ENCODE results near the gene ST3GAL6. TPM values are rescaled to one million over a fixed set of nuclear protein-coding genes. Genes with fewer than 3 reads are reported as not detected.

ST3GAL6 gene
- total and polyA plus RNA-seq, 2 of the 13 experiments (the other 11 are each of a cell fraction or from before 2014, with no cell fraction given), result 17.5 to 23.2 TPM

- Histone ChIP-seq H3K4me2 (ENCODE audit: low read depth, low read length) (no peak overlapping the region), H3K4me1 (ENCODE audit: insufficient read depth, low read length) (no peaks in the 10 kb centered on the region), H3K4me3 (replicated peaks in 1 of 3; ENCODE audit: insufficient read depth in 1 of 3, low read depth in 2 of 3, low read length in 3 of 3) (no peak overlapping the region), H3K9me3 (ENCODE audit: low read length) (no peaks in the 10 kb centered on the region), H3K36me3 (replicated peaks in 1 of 2; ENCODE audit: control insufficient read depth in 1 of 2, insufficient read depth in 2 of 2, low read length in 2 of 2) (peaks cover 3 to 20% of the 10 kb centered on the region in 2 experiments; a peak in 3 of 5 replicates), H4K20me1 (ENCODE audit: insufficient read depth, low read length) (no peaks in the 10 kb centered on the region), H3K27me3 (ENCODE audit: control insufficient read depth in 1 of 2, insufficient read depth in 2 of 2, low read length in 2 of 2) (no peaks in the 10 kb centered on the region), H3K79me2 (ENCODE audit: insufficient read depth, low read length) (no peaks in the 10 kb centered on the region), H2AFZ (ENCODE audit: low read length) (no peak overlapping the region), H3K9ac (ENCODE audit: insufficient read depth, low read depth, low read length) (no peak overlapping the region), H3K27ac (ENCODE audit: extremely low read length, insufficient read depth, low read length) (no peak overlapping the region)
- BruUV-seq (replicated peaks), result no TSS peak
- ATAC-seq (no peak), FAIRE-seq (no peak), DNase-seq (ENCODE audit: low spot score) (no peak)
- ChIA-PET CTCF (ENCODE audit: low intra/inter-chr PET ratio, low total read pairs) (no interaction called here), POLR2A (interaction anchor here (0.8 kb wide), 1 partner anchor 87 kb away, joined by 3 read pairs; no protein-coding TSS in a partner anchor)
- 97% methylated on average over 3 of the region's 3 CpGs for WGBS (ENCODE audit: low lambda C conversion rate)
- intact Hi-C loops (cut with micrococcal nuclease; ENCODE audit: unreplicated experiment) (no loop called here), in situ Hi-C loops (cut with HindIII; ENCODE audit: extremely low pct_ligation_motif_present, low pct_unique_long_range_greater_than_20kb) (no loop called here)
- TF ChIP-seq ZNF878 (CRISPR knock-in tag; IDR thresholded peaks at IDR 0.05), result no peak
- no peak for TF ChIP-seq ZNF790 (CRISPR knock-in tag; IDR thresholded peaks at IDR 0.05; ENCODE audit: borderline replicate concordance)
- TF ChIP-seq, protein P1, sequence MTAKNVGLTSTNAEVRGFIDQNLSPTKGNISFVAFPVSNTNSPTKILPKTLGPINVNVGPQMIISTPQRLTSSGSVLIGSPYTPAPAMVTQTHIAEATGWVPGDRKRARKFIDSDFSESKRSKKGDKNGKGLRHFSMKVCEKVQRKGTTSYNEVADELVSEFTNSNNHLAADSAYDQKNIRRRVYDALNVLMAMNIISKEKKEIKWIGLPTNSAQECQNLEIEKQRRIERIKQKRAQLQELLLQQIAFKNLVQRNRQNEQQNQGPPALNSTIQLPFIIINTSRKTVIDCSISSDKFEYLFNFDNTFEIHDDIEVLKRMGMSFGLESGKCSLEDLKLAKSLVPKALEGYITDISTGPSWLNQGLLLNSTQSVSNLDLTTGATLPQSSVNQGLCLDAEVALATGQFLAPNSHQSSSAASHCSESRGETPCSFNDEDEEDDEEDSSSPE (CRISPR knock-in tag; IDR thresholded peaks at IDR 0.05), result no peak
- TF ChIP-seq, protein P2, sequence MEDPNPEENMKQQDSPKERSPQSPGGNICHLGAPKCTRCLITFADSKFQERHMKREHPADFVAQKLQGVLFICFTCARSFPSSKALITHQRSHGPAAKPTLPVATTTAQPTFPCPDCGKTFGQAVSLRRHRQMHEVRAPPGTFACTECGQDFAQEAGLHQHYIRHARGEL (CRISPR knock-in tag; IDR thresholded peaks at IDR 0.05), result no peak
These were observed 57.9 kb downstream of the ST3GAL6 start for GRCh38 chr3:98821063-98821462.

DNA sequence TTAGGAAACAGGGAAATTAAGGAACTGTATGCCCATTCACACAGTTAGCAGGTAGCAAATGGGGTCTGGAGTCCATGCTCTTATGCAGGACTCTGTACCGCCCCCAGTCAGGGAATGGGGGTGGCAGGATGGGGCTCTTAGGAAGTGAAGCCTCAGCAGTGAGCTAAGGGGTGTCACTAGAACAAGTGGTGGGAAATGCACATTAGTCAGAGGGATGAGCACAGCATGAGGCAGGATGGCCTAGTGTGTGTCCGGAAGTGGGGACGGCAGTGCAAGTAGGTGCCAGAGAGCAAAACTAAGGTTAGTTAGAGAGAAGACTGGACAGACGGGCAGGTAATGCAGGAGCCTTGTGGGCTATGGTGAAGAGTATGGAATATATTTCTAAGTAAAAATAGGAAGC, 60.7 kb downstream of the ST3GAL6 start:
- no peaks in the 10 kb centered on the region for H4K20me1 ChIP-seq (ENCODE audit: insufficient read depth, low read length)
- ChIA-PET POLR2A (no interaction called here), CTCF (ENCODE audit: low intra/inter-chr PET ratio, low total read pairs) (no interaction called here)
- BruUV-seq (replicated peaks), result no TSS peak
- H3K4me2 ChIP-seq (ENCODE audit: low read depth, low read length), result no peak overlapping the region
- no peak overlapping the region for H3K4me3 ChIP-seq (replicated peaks in 1 of 3; ENCODE audit: insufficient read depth in 1 of 3, low read depth in 2 of 3, low read length in 3 of 3)
- H2AFZ ChIP-seq (ENCODE audit: low read length), result no peak overlapping the region
- H3K9ac ChIP-seq (ENCODE audit: insufficient read depth, low read depth, low read length), result no peak overlapping the region
- intact Hi-C loops (cut with micrococcal nuclease; ENCODE audit: unreplicated experiment), result no loop called here
- DNase-seq (ENCODE audit: low spot score), result no peak
- H3K27ac ChIP-seq (ENCODE audit: extremely low read length, insufficient read depth, low read length), result no peak overlapping the region
- in situ Hi-C loops (cut with HindIII; ENCODE audit: extremely low pct_ligation_motif_present, low pct_unique_long_range_greater_than_20kb), result no loop called here
- no peaks in the 10 kb centered on the region for H3K9me3 ChIP-seq (ENCODE audit: low read length)
- FAIRE-seq, result no peak
- H3K4me1 ChIP-seq (ENCODE audit: insufficient read depth, low read length), result no peaks in the 10 kb centered on the region
- WGBS (ENCODE audit: low lambda C conversion rate), result 93% methylated on average over 4 of the region's 4 CpGs
- H3K79me2 ChIP-seq (ENCODE audit: insufficient read depth, low read length), result no peaks in the 10 kb centered on the region
- H3K36me3 ChIP-seq (replicated peaks in 1 of 2; ENCODE audit: control insufficient read depth in 1 of 2, insufficient read depth in 2 of 2, low read length in 2 of 2), result peaks cover 3 to 11% of the 10 kb centered on the region in 2 experiments; a peak in 2 of 5 replicates
- H3K27me3 ChIP-seq (ENCODE audit: control insufficient read depth in 1 of 2, insufficient read depth in 2 of 2, low read length in 2 of 2), result no peaks in the 10 kb centered on the region
- no peak for ATAC-seq
- no peak for TF ChIP-seq POLR2AphosphoS5 (IDR thresholded peaks at IDR 0.05; ENCODE audit: low read depth, low read length)
- TF ChIP-seq MLLT10 (CRISPR knock-in tag; IDR thresholded peaks at IDR 0.05), result no peak
- TF ChIP-seq THAP8 (CRISPR knock-in tag; IDR thresholded peaks at IDR 0.05; ENCODE audit: borderline replicate concordance), result no peak
- no peak for TF ChIP-seq MXD3 (CRISPR knock-in tag; IDR thresholded peaks at IDR 0.05)
- no peak for TF ChIP-seq NFIC (IDR thresholded peaks at IDR 0.05; ENCODE audit: low read length)
- no peak for TF ChIP-seq MEIS1 (CRISPR knock-in tag; IDR thresholded peaks at IDR 0.05; ENCODE audit: borderline replicate concordance)
- TF ChIP-seq ZNF878 (CRISPR knock-in tag; IDR thresholded peaks at IDR 0.05), result no peak
- TF ChIP-seq RARG (CRISPR knock-in tag; IDR thresholded peaks at IDR 0.05; ENCODE audit: low read depth), result no peak
- TF ChIP-seq, protein P3, sequence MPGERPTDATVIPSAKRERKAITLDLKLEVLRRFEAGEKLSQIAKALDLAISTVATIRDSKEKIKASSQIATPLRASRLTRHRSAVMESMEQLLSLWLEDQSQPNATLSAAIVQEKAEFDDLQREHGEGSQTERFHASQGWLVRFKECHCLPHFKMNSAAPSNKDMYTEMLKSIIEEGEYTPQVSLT (CRISPR knock-in tag; IDR thresholded peaks at IDR 0.05; ENCODE audit: borderline replicate concordance, low read depth), result no peak
- no peak for TF ChIP-seq ZNF543 (CRISPR knock-in tag; IDR thresholded peaks at IDR 0.05)
- TF ChIP-seq CHCHD3 (CRISPR knock-in tag; IDR thresholded peaks at IDR 0.05), result no peak
- TF ChIP-seq ZNF282 (IDR thresholded peaks at IDR 0.05; ENCODE audit: partially characterized antibody), result no peak
